ENCODE measurements around the gene NPIPB2. TPM values are rescaled to one million over a fixed set of nuclear protein-coding genes. Genes with fewer than 3 reads are reported as not detected.
"Not testable (repeated sequence)": the region's sequence is repeated elsewhere in the genome, so short reads cannot be mapped to it uniquely, and the experiment has no call there.

NPIPB2 gene
- total RNA-seq, 5 donors from 2014 or later (not counting 1 experiment from before 2014, with no cell fraction given): 14.6 to 23.1 (median 19.5) TPM

- H3K36me3 Mint-ChIP-seq; H3K4me3 ChIP-seq (ENCODE audit: control insufficient read depth in 1 of 2, extremely low read depth in 1 of 2, low read length in 1 of 2); H3K4me3 Mint-ChIP-seq; H3K36me3 ChIP-seq (ENCODE audit: control insufficient read depth in 2 of 2, extremely low read depth in 1 of 2, insufficient read depth in 1 of 2, low read length in 1 of 2); H3K4me1 ChIP-seq (ENCODE audit: control insufficient read depth in 1 of 2, extremely low read depth in 1 of 2, insufficient read depth in 2 of 2, low read length in 2 of 2); H3K27me3 ChIP-seq (replicated peaks in 1 of 2; ENCODE audit: control insufficient read depth in 2 of 2, extremely low read depth in 1 of 2, insufficient read depth in 2 of 2, low read length in 1 of 2); H3K27me3 Mint-ChIP-seq; H3K4me1 Mint-ChIP-seq; H3K27ac Mint-ChIP-seq; H3K9me3 ChIP-seq; H3K27ac ChIP-seq (ENCODE audit: low read length); DNase-seq; H3K9me3 Mint-ChIP-seq; CTCF ChIA-PET; ATAC-seq (replicated peaks in 1 of 4): not testable (repeated sequence)
- POLR2A ChIA-PET: interaction anchor here (0.6 kb wide), 3 partner anchors 9 to 797 kb away, joined by 5 to 7 read pairs (median 5); no protein-coding TSS in a partner anchor
- 84% methylated on average over 2 of the region's 11 CpGs for WGBS (ENCODE audit: insufficient coverage)
These were observed 21.1 kb upstream of the NPIPB2 start for GRCh38 chr16:11962978-11963377.

- not testable (repeated sequence) for H3K4me1 ChIP-seq (ENCODE audit: control insufficient read depth in 1 of 2, extremely low read depth in 1 of 2, insufficient read depth in 2 of 2, low read length in 2 of 2); H3K36me3 ChIP-seq (ENCODE audit: control insufficient read depth in 2 of 2, extremely low read depth in 1 of 2, insufficient read depth in 1 of 2, low read length in 1 of 2); H3K27me3 Mint-ChIP-seq; H3K9me3 Mint-ChIP-seq; H3K9me3 ChIP-seq; H3K27ac ChIP-seq (ENCODE audit: low read length); H3K36me3 Mint-ChIP-seq; DNase-seq; H3K4me3 Mint-ChIP-seq; ATAC-seq (replicated peaks in 1 of 4); H3K4me3 ChIP-seq (ENCODE audit: control insufficient read depth in 1 of 2, extremely low read depth in 1 of 2, low read length in 1 of 2); H3K27me3 ChIP-seq (replicated peaks in 1 of 2; ENCODE audit: control insufficient read depth in 2 of 2, extremely low read depth in 1 of 2, insufficient read depth in 2 of 2, low read length in 1 of 2); H3K27ac Mint-ChIP-seq; H3K4me1 Mint-ChIP-seq
- ChIA-PET POLR2A (interaction anchor here in 1 of 2 donors (0.7 kb wide), 1 partner anchor 1944 kb away, joined by 5 read pairs; no protein-coding TSS in a partner anchor), CTCF (interaction anchor here in 1 of 2 donors (0.7 kb wide), 1 partner anchor 1018 kb away, joined by 3 read pairs; no protein-coding TSS in a partner anchor)
- WGBS (ENCODE audit: insufficient coverage): 96% methylated on average over 3 of the region's 5 CpGs
These were observed 20.6 kb upstream of the NPIPB2 start for GRCh38 chr16:11962457-11962856.

- Mint-ChIP-seq H3K36me3 (no peaks in the 10 kb centered on the region), H3K27me3 (no peaks in the 10 kb centered on the region), H3K27ac (no peak overlapping the region), H3K4me3 (no peak overlapping the region), H3K4me1 (no peaks in the 10 kb centered on the region), H3K9me3 (no peaks in the 10 kb centered on the region)
- Histone ChIP-seq H3K27me3 (replicated peaks in 1 of 2; ENCODE audit: control insufficient read depth in 2 of 2, extremely low read depth in 1 of 2, insufficient read depth in 2 of 2, low read length in 1 of 2) (no peaks in the 10 kb centered on the region), H3K36me3 (ENCODE audit: control insufficient read depth in 2 of 2, extremely low read depth in 1 of 2, insufficient read depth in 1 of 2, low read length in 1 of 2) (no peaks in the 10 kb centered on the region), H3K4me1 (ENCODE audit: control insufficient read depth in 1 of 2, extremely low read depth in 1 of 2, insufficient read depth in 2 of 2, low read length in 2 of 2) (no peaks in the 10 kb centered on the region), H3K9me3 (no peaks in the 10 kb centered on the region), H3K27ac (ENCODE audit: low read length) (no peak overlapping the region), H3K4me3 (ENCODE audit: control insufficient read depth in 1 of 2, extremely low read depth in 1 of 2, low read length in 1 of 2) (no peak overlapping the region)
- CTCF ChIA-PET: interaction anchor here in 1 of 2 donors (0.9 kb wide), 1 partner anchor 107 kb away, joined by 3 read pairs; no protein-coding TSS in a partner anchor
- ATAC-seq (replicated peaks in 1 of 4) (no peak), DNase-seq (no peak)
- POLR2A ChIA-PET: no interaction called here
- 91% methylated on average over 6 of the region's 10 CpGs for whole genome bisulfite sequencing (ENCODE audit: insufficient coverage)
These were observed 15.9 kb upstream of the NPIPB2 start for GRCh38 chr16:11957591-11958395.

GRCh38 chr16:11956558-11956957, 14.7 kb upstream of the NPIPB2 start:
- ATAC-seq (replicated peaks in 1 of 4) (no peak), DNase-seq (no peak)
- Histone ChIP-seq H3K4me3 (ENCODE audit: control insufficient read depth in 1 of 2, extremely low read depth in 1 of 2, low read length in 1 of 2) (no peak overlapping the region), H3K27ac (ENCODE audit: low read length) (no peak overlapping the region), H3K27me3 (replicated peaks in 1 of 2; ENCODE audit: control insufficient read depth in 2 of 2, extremely low read depth in 1 of 2, insufficient read depth in 2 of 2, low read length in 1 of 2) (no peaks in the 10 kb centered on the region), H3K4me1 (ENCODE audit: control insufficient read depth in 1 of 2, extremely low read depth in 1 of 2, insufficient read depth in 2 of 2, low read length in 2 of 2) (no peaks in the 10 kb centered on the region), H3K36me3 (ENCODE audit: control insufficient read depth in 2 of 2, extremely low read depth in 1 of 2, insufficient read depth in 1 of 2, low read length in 1 of 2) (no peaks in the 10 kb centered on the region), H3K9me3 (no peaks in the 10 kb centered on the region)
- H3K27me3 Mint-ChIP-seq: no peaks in the 10 kb centered on the region
- H3K4me3 Mint-ChIP-seq: no peak overlapping the region
- 100% methylated on average over 2 of the region's 2 CpGs for WGBS (ENCODE audit: insufficient coverage)
- no peak overlapping the region for H3K27ac Mint-ChIP-seq
- H3K9me3 Mint-ChIP-seq: no peaks in the 10 kb centered on the region
- no peaks in the 10 kb centered on the region for H3K4me1 Mint-ChIP-seq
- no peaks in the 10 kb centered on the region for H3K36me3 Mint-ChIP-seq
- POLR2A ChIA-PET: no interaction called here
- CTCF ChIA-PET: no interaction called here

- no peak for DNase-seq
- Histone ChIP-seq H3K36me3 (ENCODE audit: control insufficient read depth in 2 of 2, extremely low read depth in 1 of 2, insufficient read depth in 1 of 2, low read length in 1 of 2) (no peaks in the 10 kb centered on the region), H3K27me3 (replicated peaks in 1 of 2; ENCODE audit: control insufficient read depth in 2 of 2, extremely low read depth in 1 of 2, insufficient read depth in 2 of 2, low read length in 1 of 2) (no peaks in the 10 kb centered on the region), H3K27ac (ENCODE audit: low read length) (no peak overlapping the region), H3K4me3 (ENCODE audit: control insufficient read depth in 1 of 2, extremely low read depth in 1 of 2, low read length in 1 of 2) (no peak overlapping the region), H3K4me1 (ENCODE audit: control insufficient read depth in 1 of 2, extremely low read depth in 1 of 2, insufficient read depth in 2 of 2, low read length in 2 of 2) (no peaks in the 10 kb centered on the region), H3K9me3 (no peaks in the 10 kb centered on the region)
- WGBS (ENCODE audit: insufficient coverage): 91% methylated on average over 5 of the region's 8 CpGs
- CTCF ChIA-PET: interaction anchor here in 1 of 2 donors (0.7 kb wide), 1 partner anchor 12 kb away, joined by 5 read pairs; no protein-coding TSS in a partner anchor
- Mint-ChIP-seq H3K9me3 (no peaks in the 10 kb centered on the region), H3K4me3 (no peak overlapping the region), H3K27ac (no peak overlapping the region), H3K4me1 (no peaks in the 10 kb centered on the region), H3K36me3 (no peaks in the 10 kb centered on the region), H3K27me3 (no peaks in the 10 kb centered on the region)
- no peak for ATAC-seq (replicated peaks in 1 of 4)
- POLR2A ChIA-PET: no interaction called here
These were observed 13.9 kb upstream of the NPIPB2 start for GRCh38 chr16:11955713-11956123.

- H3K27me3 ChIP-seq (replicated peaks in 1 of 2; ENCODE audit: control insufficient read depth in 2 of 2, extremely low read depth in 1 of 2, insufficient read depth in 2 of 2, low read length in 1 of 2); H3K4me3 ChIP-seq (ENCODE audit: control insufficient read depth in 1 of 2, extremely low read depth in 1 of 2, low read length in 1 of 2); H3K36me3 Mint-ChIP-seq; H3K4me1 Mint-ChIP-seq; H3K9me3 ChIP-seq; H3K9me3 Mint-ChIP-seq; H3K27ac ChIP-seq (ENCODE audit: low read length); H3K4me3 Mint-ChIP-seq; POLR2A ChIA-PET; DNase-seq; H3K4me1 ChIP-seq (ENCODE audit: control insufficient read depth in 1 of 2, extremely low read depth in 1 of 2, insufficient read depth in 2 of 2, low read length in 2 of 2); ATAC-seq (replicated peaks in 1 of 4); H3K27ac Mint-ChIP-seq; CTCF ChIA-PET; H3K36me3 ChIP-seq (ENCODE audit: control insufficient read depth in 2 of 2, extremely low read depth in 1 of 2, insufficient read depth in 1 of 2, low read length in 1 of 2); H3K27me3 Mint-ChIP-seq: not testable (repeated sequence)
- 91% methylated on average over 4 of the region's 8 CpGs for WGBS (ENCODE audit: insufficient coverage)
These were observed 11.7 kb upstream of the NPIPB2 start for GRCh38 chr16:11953576-11953975.

Data from T-cell (primary cell).